SK-MEL-5 (cell line): ENCODE results near the gene ELMOD1. TPM values are rescaled to one million over a fixed set of nuclear protein-coding genes. Genes with fewer than 3 reads are reported as not detected.

Experiments
- total RNA-seq: library from RNA; depleted of rRNA; stranded (reverse); fragments of >200 nt; shearing (Covaris generic); gene quantifications from 2 replicates; pipeline ENCODE4 v1.2.3, GENCODE V29; 2014; rRNA removed

Gene ELMOD1
- total RNA-seq, 1 experiment from 2014 or later, result 0.77 TPM

Other genes starting within 250 kb of the ELMOD1 start
- gene CWF19L2, start 133.3 kb upstream of the ELMOD1 start, total RNA-seq, result 9.0 and 10.0 TPM in 2 replicates
- 5.9 and 7.1 TPM in 2 replicates for gene ALKBH8, start 25.4 kb upstream of the ELMOD1 start, total RNA-seq
- not detected in 2 replicates for gene SLN, start 120.9 kb downstream of the ELMOD1 start, total RNA-seq